Measurements from ENCODE around the gene ABCG1.
A peak's percentile ranks its signal among the peaks of the same experiment; 100 is the strongest.

The ABCG1 gene

GRCh38 chr21:42191696-42192595, 27.0 kb upstream of the ABCG1 start:
- no peak for DNase-seq (ENCODE audit: low read depth)

GRCh38 chr21:42193131-42193671, 25.7 kb upstream of the ABCG1 start:
- DNase-seq (ENCODE audit: low read depth): peak; percentile 41

- DNase-seq (ENCODE audit: low read depth): no peak
These were observed 25.2 kb upstream of the ABCG1 start for GRCh38 chr21:42193721-42194120.

- no peak for DNase-seq (ENCODE audit: low read depth)
These were observed 24.1 kb upstream of the ABCG1 start for GRCh38 chr21:42194863-42195262.

GRCh38 chr21:42195378-42196031, 23.4 kb upstream of the ABCG1 start:
- no peak for DNase-seq (ENCODE audit: low read depth)

GRCh38 chr21:42198929-42199867, 19.7 kb upstream of the ABCG1 start:
- DNase-seq (ENCODE audit: low read depth): peak; percentile 37

GRCh38 chr21:42199868-42200463, 19.0 kb upstream of the ABCG1 start:
- DNase-seq (ENCODE audit: low read depth): no peak

GRCh38 chr21:42200906-42201614, 17.9 kb upstream of the ABCG1 start:
- DNase-seq (ENCODE audit: low read depth): no peak

GRCh38 chr21:42201615-42202161, 17.3 kb upstream of the ABCG1 start:
- DNase-seq (ENCODE audit: low read depth): no peak

- no peak for DNase-seq (ENCODE audit: low read depth)
These were observed 16.6 kb upstream of the ABCG1 start for GRCh38 chr21:42202321-42202720.

- no peak for DNase-seq (ENCODE audit: low read depth)
These were observed 15.6 kb upstream of the ABCG1 start for GRCh38 chr21:42203321-42203720.

GRCh38 chr21:42203936-42204335, 15.0 kb upstream of the ABCG1 start:
- DNase-seq (ENCODE audit: low read depth): no peak

- DNase-seq (ENCODE audit: low read depth): no peak
These were observed 11.5 kb upstream of the ABCG1 start for GRCh38 chr21:42207426-42207825.

- DNase-seq (ENCODE audit: low read depth): no peak
These were observed 10.9 kb upstream of the ABCG1 start for GRCh38 chr21:42208036-42208435.

GRCh38 chr21:42208801-42209490, 10.0 kb upstream of the ABCG1 start:
- no peak for DNase-seq (ENCODE audit: low read depth)

- no peak for DNase-seq (ENCODE audit: low read depth)
These were observed 9.0 kb upstream of the ABCG1 start for GRCh38 chr21:42209801-42210479.

GRCh38 chr21:42212266-42212665, 6.7 kb upstream of the ABCG1 start:
- DNase-seq (ENCODE audit: low read depth): no peak

- no peak for DNase-seq (ENCODE audit: low read depth)
These were observed 5.7 kb upstream of the ABCG1 start for GRCh38 chr21:42213082-42213774.

Data from non-pigmented ciliary epithelial cell (primary cell).